K562 (cell line): ENCODE measurements around the gene SYCP1. TPM values are rescaled to one million over a fixed set of nuclear protein-coding genes. Genes with fewer than 3 reads are reported as not detected.

ENCODE experiments used
- ATAC-seq: fragments of 200-7000 bp; cut with Tn5 transposase; 3 replicates; pipeline ENCODE4 v1.9.1; 2020; ENCODE audit warnings: moderate library complexity
- BruUV-seq: library from RNA; stranded (reverse); fragments of 400-500 nt; replicated peaks from 2 replicates; lab custom pipeline; 2021; lab: Mats Ljungman, UMichigan
- CTCF ChIA-PET: fragments of 300-600 bp; formaldehyde crosslinking; extraction: SDS; loops from one replicate; lab custom pipeline; 2021; ENCODE audit warnings: low intra/inter-chr PET ratio; lab: Yijun Ruan, JAX
- POLR2A ChIA-PET: fragments of 300-600, 350-650 bp; sonication (Branson Sonifier 250); formaldehyde crosslinking; extraction: SDS; loops from one replicate; lab custom pipeline; 2021; ENCODE audit warnings: antibody characterized with exemption, inconsistent platforms; lab: Yijun Ruan, JAX
- DNase-seq, 4 experiments: peaks; one replicate each; pipeline versions ENCODE4 v3.0.0 to v3.0.0-alpha.2; 2011 to 2018; ENCODE audit warnings: low spot score in 3 of 4, mixed read lengths in 3 of 4; ENCODE audit errors: extremely low read depth in 1 of 4
- FAIRE-seq: peaks from 2 replicates; lab custom pipeline; 2011; peaks lifted over from hg19 to GRCh38; lab: Jason Lieb, UNC
- H2AFZ ChIP-seq: 2 replicates; pipeline ENCODE4 v1.6.0; 2011; ENCODE audit warnings: low read depth, low read length, control low read depth, inconsistent platforms
- H3K27ac ChIP-seq: fragments of 200-600 bp; 3 replicates; pipeline ENCODE4 v1.8.0; 2011; ENCODE audit warnings: low read depth, mild to moderate bottlenecking, control low read depth, inconsistent platforms, low read length, moderate library complexity, mixed read lengths; ENCODE audit errors: extremely low read depth
- H3K27me3 ChIP-seq, 2 experiments: fragments of 300-600 bp in 1 of 2; 2 replicates in 1 of 2; 3 replicates in 1 of 2; pipeline versions ENCODE4 v1.6.0 to v1.8.0; 2011; ENCODE audit warnings: inconsistent platforms in 2 of 2, low read length in 2 of 2, mild to moderate bottlenecking in 1 of 2, mixed read lengths in 1 of 2, moderate library complexity in 1 of 2; ENCODE audit not compliant: control insufficient read depth in 2 of 2, insufficient read depth in 2 of 2
- H3K36me3 ChIP-seq: fragments of 300-600 bp; 3 replicates; pipeline ENCODE4 v1.8.0; 2011; ENCODE audit warnings: mild to moderate bottlenecking, low read length, inconsistent platforms; ENCODE audit not compliant: control insufficient read depth, insufficient read depth
- H3K4me1 ChIP-seq, 2 experiments: fragments of 200-600 bp in 1 of 2; replicated peaks in 1 of 2; 2 replicates in 1 of 2; 3 replicates in 1 of 2; pipeline versions ENCODE4 v1.5.1 to v1.8.0; 2011; ENCODE audit warnings: inconsistent platforms in 2 of 2, low read length in 2 of 2, mild to moderate bottlenecking in 1 of 2, mixed read lengths in 1 of 2, moderate library complexity in 1 of 2; ENCODE audit not compliant: control insufficient read depth in 2 of 2, insufficient read depth in 2 of 2
- H3K4me2 ChIP-seq: 2 replicates; pipeline ENCODE4 v1.6.1; 2011; ENCODE audit warnings: low read length, control low read depth, inconsistent platforms, mixed read lengths; ENCODE audit not compliant: insufficient read depth
- H3K4me3 ChIP-seq: fragments of 200-600 bp; sonication (generic), shearing (Covaris generic); 2 replicates; pipeline ENCODE4 v1.5.1; 2016; ENCODE audit warnings: control low read depth, inconsistent platforms
- H3K79me2 ChIP-seq: fragments of 200-600 bp; 3 replicates; pipeline ENCODE4 v1.8.0; 2011; ENCODE audit warnings: low read length, inconsistent platforms; ENCODE audit not compliant: control insufficient read depth, insufficient read depth
- H3K9ac ChIP-seq, 2 experiments: 2 replicates each; pipeline versions ENCODE4 v1.6.0 to v1.6.1; 2011; ENCODE audit warnings: low read depth in 2 of 2, low read length in 2 of 2, control low read depth in 1 of 2, inconsistent platforms in 1 of 2, mild to moderate bottlenecking in 1 of 2, mixed read lengths in 1 of 2; ENCODE audit not compliant: insufficient read depth in 1 of 2
- H3K9me1 ChIP-seq: one replicate; pipeline ENCODE4 v1.6.0; 2011; ENCODE audit warnings: inconsistent platforms, mild to moderate bottlenecking, low read length, moderate library complexity; ENCODE audit not compliant: control insufficient read depth, insufficient read depth
- H3K9me3 ChIP-seq: replicated peaks from 2 replicates; pipeline ENCODE4 v1.5.1; 2011; ENCODE audit warnings: low read depth, low read length, inconsistent platforms; ENCODE audit not compliant: control insufficient read depth, insufficient read depth
- H4K20me1 ChIP-seq: replicated peaks from 2 replicates; pipeline ENCODE4 v1.6.1; 2011; ENCODE audit warnings: low read length, inconsistent platforms, mixed read lengths; ENCODE audit not compliant: control insufficient read depth, insufficient read depth
- CEBPG ChIP-seq, 3 experiments: fragments of 200-800 bp in 1 of 3; sonication (Bioruptor generic) in 1 of 3; sonication (generic) in 1 of 3; formaldehyde crosslinking in 1 of 3; IDR thresholded peaks in 2 of 3; conservative IDR thresholded peaks in 1 of 3; 2 replicates each; pipeline versions ENCODE4 v1.6.1 to v1.8.0; 2016 to 2022; ENCODE audit warnings: missing compliant biosample characterization in 2 of 3, missing genetic modification characterization in 2 of 3, mild to moderate bottlenecking in 1 of 3, missing genetic modification reagents in 1 of 3
- PHF20 ChIP-seq: fragments of 450-650 bp; IDR thresholded peaks from 2 replicates; pipeline ENCODE4 v1.6.1; 2018; ENCODE audit not compliant: partially characterized antibody
- RAD51 ChIP-seq: fragments of 450-650 bp; IDR thresholded peaks from 2 replicates; pipeline ENCODE4 v1.7.1; 2016; ENCODE audit warnings: low read depth, mild to moderate bottlenecking, borderline replicate concordance
- TFE3 ChIP-seq: fragments of 450-650 bp; formaldehyde crosslinking; IDR thresholded peaks from 2 replicates; pipeline ENCODE4 v1.4.0; 2020; ENCODE audit warnings: mild to moderate bottlenecking, mixed read lengths
- USF1 ChIP-seq: sonication (generic); formaldehyde crosslinking; IDR thresholded peaks from 2 replicates; pipeline ENCODE4 v1.9.0; 2022; ENCODE audit warnings: mild to moderate bottlenecking, missing genetic modification reagents
- USF2 ChIP-seq: sonication (generic); formaldehyde crosslinking; IDR thresholded peaks from 2 replicates; pipeline ENCODE4 v1.5.0; 2020; ENCODE audit warnings: missing genetic modification reagents
- WGBS: fragments of 100-300 bp; shearing (Covaris generic); methylation state at CpG from one replicate; pipeline ENCODE4 v1.1.6; 2016; ENCODE audit warnings: low coverage, mixed read lengths; ENCODE audit not compliant: insufficient coverage; ENCODE audit errors: missing lambda C conversion rate; 5-methylcytosine and 5-hydroxymethylcytosine counted together
- in situ Hi-C: fragments of 300-500 bp; cut with MboI; formaldehyde crosslinking; loops from 4 replicates; pipeline ENCODE4 v1.15.0; 2018; ENCODE audit warnings: inconsistent platforms, mixed read lengths
- intact Hi-C: fragments of 100-400 bp; cut with micrococcal nuclease; formaldehyde crosslinking; loops from 2 replicates; pipeline ENCODE4 v1.14.2; 2022
- polyA plus RNA-seq, 8 experiments: library from polyadenylated mRNA; depleted of rRNA in 4 of 8; stranded (reverse) in 5 of 8; unstranded in 3 of 8; fragments of >200 nt; fragmentation: Nextera tagmentation in 2 of 8; fragmentation: Illumina TruSeq in 1 of 8; extraction: Ambion mirVana in 2 of 8; extraction: Trizol in 1 of 8; gene quantifications; 2 replicates each; pipeline versions ENCODE4 v1.2.1 to v1.2.3, GENCODE V29; 2011 to 2014; ENCODE audit warnings: inconsistent platforms in 1 of 8, missing spikeins in 1 of 8
- total RNA-seq, 7 experiments: library from RNA; depleted of rRNA in 6 of 7; stranded (reverse); fragments of >200 nt in 6 of 7; fragmentation: Illumina TruSeq in 2 of 7; extraction: Trizol in 2 of 7; gene quantifications; 2 replicates each; pipeline versions ENCODE4 v1.2.1 to v1.2.3, GENCODE V29; 2011 to 2021; ENCODE audit warnings: low replicate concordance in 1 of 7

Gene SYCP1
- total and polyA plus RNA-seq, 9 of the 15 experiments (the other 6 are each of a cell fraction or from before 2014, with no cell fraction given), result not detected

- FAIRE-seq (no peak), DNase-seq (no peak), ATAC-seq (peak; percentile 54)
- H3K4me3 ChIP-seq, result no peak overlapping the region
- no peak overlapping the region for H3K9ac ChIP-seq
- no peaks in the 10 kb centered on the region for H4K20me1 ChIP-seq
- peak; percentile 61; the same call in 1 of the 2 replicates for TF ChIP-seq RAD51
- TF ChIP-seq USF2 (CRISPR knock-in tag), result peak; percentile 37
- TF ChIP-seq CEBPG (CRISPR knock-in tag; IDR thresholded peaks at IDR 0.05), result no peak
- no peak for TF ChIP-seq CEBPG (tag; conservative IDR thresholded peaks at IDR 0.05 in 1 of 2, IDR thresholded peaks at IDR 0.05 in 1 of 2)
- TF ChIP-seq PHF20, result no peak
- peak; percentile 43 for TF ChIP-seq TFE3 (CRISPR knock-in tag)
- TF ChIP-seq USF1 (CRISPR knock-in tag), result peak; percentile 34; the same call in 1 of the 2 replicates
- no peaks in the 10 kb centered on the region for H3K9me3 ChIP-seq
- ChIA-PET POLR2A (no interaction called here), CTCF (no interaction called here)
- H3K27me3 ChIP-seq, result no peaks in the 10 kb centered on the region
- no peak overlapping the region for H3K4me2 ChIP-seq
- 0% methylated on average over 4 of the region's 4 CpGs for WGBS
- H3K36me3 ChIP-seq, result no peaks in the 10 kb centered on the region
- H2AFZ ChIP-seq, result no peak overlapping the region; the same call in 1 of the 2 replicates
- H3K4me1 ChIP-seq, result no peaks in the 10 kb centered on the region
- intact Hi-C loops (no loop called here), in situ Hi-C loops (no loop called here)
- no TSS peak for BruUV-seq
- no peaks in the 10 kb centered on the region for H3K9me1 ChIP-seq
- H3K79me2 ChIP-seq, result no peaks in the 10 kb centered on the region
- H3K27ac ChIP-seq, result no peak overlapping the region
These were observed 21.2 kb upstream of the SYCP1 start for GRCh38 chr1:114833421-114833820.
